Chondrocyte (in vitro differentiated cells): ENCODE measurements around the gene CD163L1. TPM values are rescaled to one million over a fixed set of nuclear protein-coding genes. Genes with fewer than 3 reads are reported as not detected.

Source experiments
- DNase-seq: peaks from one replicate; pipeline ENCODE4 v3.0.0; 2021; ENCODE audit warnings: mixed read lengths, low spot score
- H3K27ac Mint-ChIP-seq: one replicate; pipeline ENCODE4 v1.8.0; 2021; ENCODE audit warnings: mild to moderate bottlenecking, moderate library complexity, mixed read lengths; ENCODE audit not compliant: unreplicated experiment
- H3K27me3 Mint-ChIP-seq: 2 replicates; pipeline ENCODE4 v1.8.0; 2021; ENCODE audit warnings: low read depth, mixed read lengths
- H3K36me3 Mint-ChIP-seq: 2 replicates; pipeline ENCODE4 v1.8.0; 2021; ENCODE audit warnings: low read depth, mixed read lengths
- H3K4me1 Mint-ChIP-seq: 2 replicates; pipeline ENCODE4 v1.8.0; 2021; ENCODE audit warnings: low read depth, mild to moderate bottlenecking, mixed read lengths
- H3K4me3 Mint-ChIP-seq: one replicate; pipeline ENCODE4 v1.8.0; 2021; ENCODE audit warnings: mild to moderate bottlenecking, moderate library complexity, mixed read lengths; ENCODE audit not compliant: unreplicated experiment
- H3K9me3 Mint-ChIP-seq: 2 replicates; pipeline ENCODE4 v1.8.0; 2021; ENCODE audit warnings: low read depth, mixed read lengths
- CTCF ChIP-seq: fragments of 200-600 bp; sonication (generic); IDR thresholded peaks from 2 replicates; pipeline ENCODE4 v1.5.0; 2021; ENCODE audit warnings: antibody characterized with exemption, mild to moderate bottlenecking, moderate library complexity
- total RNA-seq: library from RNA; stranded (reverse); gene quantifications from 3 replicates; pipeline ENCODE4 v1.2.1, GENCODE V29; 2021

CD163L1 gene
- total RNA-seq, 1 donor from 2014 or later: 3.8 TPM

- no peaks in the 10 kb centered on the region for H3K27me3 Mint-ChIP-seq
- no peak for TF ChIP-seq CTCF
- no peak for DNase-seq
- H3K4me1 Mint-ChIP-seq: no peaks in the 10 kb centered on the region
- no peak overlapping the region for H3K4me3 Mint-ChIP-seq
- H3K36me3 Mint-ChIP-seq: no peaks in the 10 kb centered on the region
- no peak overlapping the region for H3K27ac Mint-ChIP-seq
- H3K9me3 Mint-ChIP-seq: no peaks in the 10 kb centered on the region
These were observed 40.5 kb downstream of the CD163L1 start for GRCh38 chr12:7403466-7403865.

- no peaks in the 10 kb centered on the region for H3K9me3 Mint-ChIP-seq
- no peak overlapping the region for H3K27ac Mint-ChIP-seq
- H3K36me3 Mint-ChIP-seq: no peaks in the 10 kb centered on the region
- DNase-seq: no peak
- H3K4me3 Mint-ChIP-seq: no peak overlapping the region
- no peaks in the 10 kb centered on the region for H3K4me1 Mint-ChIP-seq
- no peaks in the 10 kb centered on the region for H3K27me3 Mint-ChIP-seq
- no peak for TF ChIP-seq CTCF
These were observed 44.9 kb downstream of the CD163L1 start for GRCh38 chr12:7399089-7399488.

GRCh38 chr12:7396418-7396817 is 47.5 kb downstream of the CD163L1 start:
- TF ChIP-seq CTCF: no peak
- H3K4me1 Mint-ChIP-seq: no peaks in the 10 kb centered on the region
- peaks cover 2% of the 10 kb centered on the region for H3K36me3 Mint-ChIP-seq
- no peak for DNase-seq
- H3K27ac Mint-ChIP-seq: no peak overlapping the region
- no peaks in the 10 kb centered on the region for H3K27me3 Mint-ChIP-seq
- H3K9me3 Mint-ChIP-seq: peaks cover 7% of the 10 kb centered on the region
- H3K4me3 Mint-ChIP-seq: no peak overlapping the region

GRCh38 chr12:7395950-7396349 is 48.0 kb downstream of the CD163L1 start:
- H3K27ac Mint-ChIP-seq: no peak overlapping the region
- no peak for DNase-seq

GRCh38 chr12:7387289-7387688 is 56.7 kb downstream of the CD163L1 start:
- TF ChIP-seq CTCF: no peak
- no peak for DNase-seq
- H3K27me3 Mint-ChIP-seq: no peaks in the 10 kb centered on the region
- no peak overlapping the region for H3K4me3 Mint-ChIP-seq
- H3K36me3 Mint-ChIP-seq: peaks cover 4% of the 10 kb centered on the region
- H3K9me3 Mint-ChIP-seq: peaks cover 25% of the 10 kb centered on the region
- H3K4me1 Mint-ChIP-seq: no peaks in the 10 kb centered on the region
- no peak overlapping the region for H3K27ac Mint-ChIP-seq

More at GRCh38 chr12:7395950-7396349, 48.0 kb downstream of the CD163L1 start:
- H3K27me3 Mint-ChIP-seq: no peaks in the 10 kb centered on the region
- H3K4me3 Mint-ChIP-seq: no peak overlapping the region
- H3K36me3 Mint-ChIP-seq: peaks cover 2% of the 10 kb centered on the region
- H3K4me1 Mint-ChIP-seq: no peaks in the 10 kb centered on the region
- H3K9me3 Mint-ChIP-seq: peaks cover 7% of the 10 kb centered on the region
- TF ChIP-seq CTCF: no peak
